HG02970 (cell line): Measurements from ENCODE around the gene SCP2.

Experiments used
- ATAC-seq: cut with Tn5 transposase; IDR thresholded peaks from one replicate; pipeline ENCODE4 v1.9.1; 2021; ENCODE audit warnings: mild to moderate bottlenecking, moderate library complexity, moderate number of reproducible peaks; ENCODE audit not compliant: unreplicated experiment, low FRiP score

SCP2 gene

GRCh38 chr1:52927212-52928014 lies at the start of gene SCP2:
TSS of gene SCP2 (plus strand) at chr1:52927276. CDS start at chr1:52927397, 121 bp downstream.
- no peak for ATAC-seq

DNA sequence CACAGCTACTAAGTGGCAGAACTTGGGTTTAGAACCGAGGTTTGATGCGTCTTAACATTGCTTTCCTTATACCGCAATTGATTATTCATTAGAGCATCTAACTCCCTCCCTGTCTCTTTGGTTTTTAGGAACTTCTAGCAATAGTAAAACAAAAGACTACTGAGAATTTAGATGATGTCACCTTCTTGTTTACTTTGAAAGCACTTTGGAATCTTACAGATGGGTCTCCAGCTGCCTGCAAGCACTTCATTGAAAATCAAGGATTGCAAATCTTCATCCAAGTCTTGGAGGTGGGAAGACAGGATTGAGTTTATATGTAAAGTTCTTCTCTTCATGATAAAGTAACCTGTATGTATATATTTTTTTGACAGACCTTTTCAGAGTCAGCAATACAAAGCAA lies 49.5 kb upstream of the SCP2 start:
- ATAC-seq = no peak

DNA sequence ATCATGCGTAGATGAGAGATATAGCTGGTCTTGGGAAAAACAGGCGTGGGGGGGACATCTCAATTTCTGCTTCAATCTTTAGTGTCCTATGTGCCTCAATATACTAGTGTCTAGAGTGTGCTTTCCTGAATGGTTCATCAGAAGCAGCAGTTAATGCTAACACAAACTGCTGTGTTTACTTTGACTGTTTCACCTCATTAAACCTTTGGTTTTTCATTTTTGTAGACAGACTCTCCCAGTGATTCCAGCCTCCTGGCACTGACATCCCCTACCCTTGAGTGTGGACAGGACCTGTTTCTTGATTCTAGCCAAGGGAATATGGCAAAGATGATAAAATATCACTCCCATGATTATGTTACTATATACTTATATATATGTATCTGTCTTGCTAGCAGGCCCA lies 46.9 kb upstream of the SCP2 start:
- no peak for ATAC-seq

DNA sequence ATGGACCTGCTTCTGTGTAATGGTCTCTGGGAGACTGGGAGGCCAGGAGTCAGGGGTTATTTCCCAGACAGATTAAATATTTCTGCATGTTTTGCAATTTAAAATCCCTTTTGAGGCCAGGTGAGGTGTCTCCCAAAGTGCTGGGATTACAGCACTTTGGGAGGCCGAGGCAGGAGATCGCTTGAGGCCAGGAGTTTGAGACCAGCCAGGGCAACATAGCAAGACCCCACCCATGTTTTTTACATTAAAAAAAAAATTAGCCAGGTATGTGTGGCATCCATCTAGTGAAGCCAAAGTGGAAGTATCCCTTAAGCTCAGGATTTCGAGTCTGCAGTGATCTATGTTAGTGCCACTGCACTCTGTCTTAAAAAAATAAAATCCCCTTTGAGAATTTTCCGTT lies 39.6 kb upstream of the SCP2 start:
- no peak for ATAC-seq

GRCh38 chr1:52892424-52893215 lies 34.5 kb upstream of the SCP2 start:
- no peak for ATAC-seq

- ATAC-seq = no peak
Measured at GRCh38 chr1:52899445-52899894, 27.6 kb upstream of the SCP2 start.

- ATAC-seq = no peak
Measured at GRCh38 chr1:52900402-52900801, 26.7 kb upstream of the SCP2 start.

GRCh38 chr1:52901384-52901783 lies 25.7 kb upstream of the SCP2 start:
- no peak for ATAC-seq

DNA sequence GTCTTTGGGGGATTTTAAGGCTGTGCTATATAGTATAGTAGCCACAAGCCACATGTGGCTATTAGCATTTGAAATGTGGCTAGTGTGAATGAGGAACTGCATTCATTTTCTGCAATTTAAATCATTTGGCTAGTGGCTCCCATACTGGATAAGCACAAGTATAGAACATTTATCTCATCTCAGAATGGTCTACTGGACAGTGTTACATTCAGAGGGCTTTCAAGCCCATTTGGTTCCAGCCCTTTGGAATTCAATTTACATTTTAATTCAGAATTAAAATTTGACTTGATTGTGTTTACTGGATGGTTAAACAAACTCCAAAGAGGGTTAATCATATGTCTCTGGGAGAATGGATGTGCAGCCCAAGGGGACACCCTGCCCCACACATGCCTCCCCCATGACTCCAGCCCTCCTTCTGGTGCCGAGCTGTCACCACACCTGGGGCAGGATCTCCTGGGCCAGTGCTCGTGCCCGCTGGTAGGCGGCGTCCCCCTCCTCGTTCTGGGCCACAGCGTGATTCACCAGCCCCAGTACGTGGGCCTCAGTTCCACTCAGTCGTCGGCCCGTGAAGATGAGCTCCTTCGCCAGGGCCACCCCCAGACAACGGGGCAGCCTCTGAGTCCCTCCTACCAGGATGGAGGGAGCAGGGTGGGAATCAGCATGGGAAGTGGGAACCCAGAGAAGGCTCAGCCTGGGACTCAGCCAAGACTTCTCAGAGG lies 22.7 kb upstream of the SCP2 start:
- no peak for ATAC-seq

GRCh38 chr1:52904927-52905698 lies 22.0 kb upstream of the SCP2 start:
- no peak for ATAC-seq

DNA sequence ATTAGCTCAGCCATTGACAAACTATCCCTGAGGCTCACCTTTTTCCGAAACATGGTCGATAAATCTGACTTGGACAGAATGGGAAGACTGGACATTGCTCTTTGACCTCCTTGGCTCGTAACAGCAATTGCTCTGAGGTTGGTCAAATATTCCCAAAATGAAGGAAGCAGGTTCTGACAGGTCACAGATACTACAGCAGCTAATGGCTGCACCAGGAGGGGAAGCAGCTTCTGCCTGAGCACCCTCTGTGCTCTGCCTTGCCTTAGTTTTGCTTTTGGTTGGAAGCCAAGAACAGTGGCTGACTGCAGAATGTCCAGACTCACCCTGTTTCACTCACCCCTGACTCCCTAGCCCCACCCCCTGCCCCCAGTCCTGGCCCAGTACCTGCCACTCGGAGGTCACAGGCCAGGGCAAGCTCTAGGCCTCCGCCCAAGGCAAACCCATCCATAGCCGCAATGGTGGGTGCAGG lies 20.9 kb upstream of the SCP2 start:
- no peak for ATAC-seq

DNA sequence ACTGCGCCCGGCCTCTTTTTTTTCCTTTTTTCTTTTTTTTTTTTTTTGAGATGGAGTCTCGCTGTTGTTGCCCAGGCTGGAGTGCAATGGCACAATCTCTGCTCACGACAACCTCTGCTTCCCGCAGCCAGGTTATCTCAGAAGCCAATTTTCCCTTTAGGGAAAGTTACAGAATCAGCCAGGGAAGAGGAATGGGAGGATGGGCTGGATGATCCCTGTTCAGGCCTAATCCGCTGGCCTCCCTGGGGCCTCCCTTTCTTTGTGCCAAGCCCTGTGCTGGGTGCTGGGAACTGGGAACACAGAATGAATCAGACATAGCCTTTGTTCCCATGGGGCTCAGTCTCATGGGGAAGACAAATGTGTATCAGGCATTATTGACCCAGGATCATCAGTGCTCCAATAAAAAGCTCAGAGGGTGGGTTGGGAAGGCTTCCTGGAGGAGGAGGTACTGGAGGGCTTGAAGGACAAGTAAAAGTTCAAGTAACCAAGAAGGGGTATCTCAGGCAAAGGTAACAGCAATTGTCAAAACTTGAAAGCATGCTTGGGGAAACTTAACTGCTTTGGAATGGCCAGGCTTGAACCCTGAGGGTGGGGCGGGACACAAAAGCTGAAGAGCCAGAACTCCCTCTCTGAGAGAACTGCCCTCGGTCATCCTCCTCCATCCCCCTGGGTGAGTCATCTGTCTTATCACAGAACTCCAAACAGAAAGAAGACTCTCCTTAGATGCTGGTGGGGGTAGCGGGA lies 19.8 kb upstream of the SCP2 start:
- no peak for ATAC-seq

DNA sequence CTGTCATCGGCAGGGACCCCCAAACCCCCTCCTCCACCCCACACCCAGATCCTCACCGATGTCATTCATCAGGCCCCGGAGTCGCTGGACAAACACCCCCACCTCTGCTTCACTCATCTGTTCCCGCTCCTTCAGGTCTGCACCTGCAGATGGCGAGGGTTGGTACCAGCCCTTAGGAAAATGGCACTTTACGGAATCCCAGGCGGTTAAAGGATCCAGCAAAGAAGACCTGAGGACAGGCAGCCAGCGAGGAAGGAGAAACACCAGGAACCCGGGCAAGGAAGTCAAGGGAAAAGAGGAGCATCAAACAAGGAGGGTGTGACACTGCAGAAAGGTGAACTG lies 19.3 kb upstream of the SCP2 start:
- no peak for ATAC-seq

DNA sequence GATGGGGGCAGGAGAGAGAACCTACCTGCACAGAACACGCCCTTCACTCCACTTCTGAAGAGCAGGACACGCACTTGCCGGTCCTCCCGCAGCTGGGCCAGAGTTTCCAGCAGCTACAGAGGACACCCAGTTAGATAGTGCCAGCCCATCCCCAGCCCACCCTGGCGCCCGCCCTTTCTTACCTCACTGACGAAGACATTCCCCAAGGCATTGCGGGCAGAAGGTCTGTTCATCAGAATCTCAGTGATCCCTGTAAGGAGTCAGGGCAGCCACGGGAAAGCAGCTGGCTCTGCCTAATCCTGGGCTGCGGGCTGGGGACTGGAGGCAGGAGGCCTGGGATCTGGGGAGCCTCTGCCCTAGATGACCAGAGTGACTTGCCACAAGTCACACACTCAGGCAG lies 15.5 kb upstream of the SCP2 start:
- no peak for ATAC-seq

GRCh38 chr1:52913014-52913413 lies 14.1 kb upstream of the SCP2 start:
- ATAC-seq = no peak

DNA sequence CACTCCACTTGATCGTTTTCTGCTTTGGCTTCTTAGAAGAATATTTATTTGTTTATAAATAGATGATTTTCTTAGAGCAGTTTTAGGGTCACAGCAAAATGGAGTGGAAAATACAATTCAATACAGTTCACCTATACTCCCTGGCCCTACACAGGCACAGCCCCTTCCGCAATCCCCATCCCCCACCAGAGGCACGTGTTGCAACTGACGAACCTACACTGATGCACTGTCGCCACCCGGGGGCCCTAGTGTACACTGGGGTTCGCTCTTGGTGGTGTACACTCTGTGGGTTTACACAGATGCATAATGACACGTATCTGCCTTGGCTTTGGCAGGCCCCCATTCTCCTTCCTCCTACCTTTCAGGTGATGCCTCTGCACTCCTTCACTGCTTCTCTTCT lies 13.5 kb upstream of the SCP2 start:
- no peak for ATAC-seq

DNA sequence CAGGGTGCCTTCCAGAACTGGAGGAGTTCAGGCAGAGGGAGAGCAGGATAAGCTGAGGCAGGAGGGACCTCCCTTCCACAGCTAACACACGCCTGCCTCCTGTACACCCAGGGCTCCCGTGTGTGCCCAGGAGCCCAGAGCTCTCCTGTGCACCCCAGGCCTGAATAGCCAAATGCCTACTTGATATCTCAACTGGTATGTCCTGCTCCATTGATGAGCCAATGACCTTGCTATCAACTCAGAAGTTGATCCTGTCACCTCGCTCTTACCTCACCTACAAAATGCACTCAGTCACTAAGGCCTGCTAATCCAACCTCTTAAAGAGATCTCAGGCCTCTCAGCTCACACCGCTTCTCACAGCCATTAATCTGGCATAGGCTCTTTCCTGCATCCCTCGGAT lies 12.6 kb upstream of the SCP2 start:
- ATAC-seq = no peak

GRCh38 chr1:52915211-52915854 lies 11.7 kb upstream of the SCP2 start:
- ATAC-seq = no peak

DNA sequence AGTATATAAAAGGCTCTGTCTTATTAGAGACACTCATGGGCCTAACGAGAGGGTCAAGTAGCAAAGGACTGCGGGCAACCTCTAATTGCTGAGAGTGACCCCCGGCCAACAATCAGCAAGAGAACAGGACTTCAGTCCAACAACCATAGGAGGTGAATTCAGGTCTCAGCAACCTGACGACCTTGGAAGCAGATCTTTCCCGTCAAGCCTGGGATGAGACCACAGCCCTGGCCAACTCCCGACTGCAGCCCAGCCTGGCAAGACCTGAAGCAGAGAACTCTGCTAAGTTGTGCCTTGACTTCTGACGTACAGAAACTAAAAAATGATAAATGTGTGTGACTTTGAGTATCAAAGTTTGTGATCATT lies 11.2 kb upstream of the SCP2 start:
- ATAC-seq = no peak
